HG03196 (cell line): ENCODE results near the gene FYB2.

ENCODE experiments used
- ATAC-seq: cut with Tn5 transposase; IDR thresholded peaks from one replicate; pipeline ENCODE4 v1.9.1; 2021; ENCODE audit not compliant: unreplicated experiment

Gene FYB2, protein sequence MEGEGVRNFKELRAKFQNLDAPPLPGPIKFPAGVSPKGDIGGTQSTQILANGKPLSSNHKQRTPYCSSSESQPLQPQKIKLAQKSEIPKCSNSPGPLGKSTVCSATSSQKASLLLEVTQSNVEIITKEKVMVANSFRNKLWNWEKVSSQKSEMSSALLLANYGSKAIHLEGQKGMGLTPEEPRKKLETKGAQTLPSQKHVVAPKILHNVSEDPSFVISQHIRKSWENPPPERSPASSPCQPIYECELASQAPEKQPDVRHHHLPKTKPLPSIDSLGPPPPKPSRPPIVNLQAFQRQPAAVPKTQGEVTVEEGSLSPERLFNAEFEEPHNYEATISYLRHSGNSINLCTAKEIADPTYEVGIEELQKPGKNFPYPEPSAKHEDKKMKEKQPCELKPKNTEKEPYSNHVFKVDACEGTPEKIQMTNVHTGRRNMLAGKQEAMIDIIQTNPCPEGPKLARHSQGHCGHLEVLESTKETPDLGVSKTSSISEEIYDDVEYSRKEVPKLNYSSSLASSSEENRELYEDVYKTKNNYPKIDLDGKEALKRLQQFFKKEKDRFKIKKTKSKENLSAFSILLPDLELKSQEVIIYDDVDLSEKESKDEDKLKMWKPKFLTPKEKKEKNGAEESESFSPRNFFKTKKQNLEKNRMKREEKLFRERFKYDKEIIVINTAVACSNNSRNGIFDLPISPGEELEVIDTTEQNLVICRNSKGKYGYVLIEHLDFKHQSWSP

DNA sequence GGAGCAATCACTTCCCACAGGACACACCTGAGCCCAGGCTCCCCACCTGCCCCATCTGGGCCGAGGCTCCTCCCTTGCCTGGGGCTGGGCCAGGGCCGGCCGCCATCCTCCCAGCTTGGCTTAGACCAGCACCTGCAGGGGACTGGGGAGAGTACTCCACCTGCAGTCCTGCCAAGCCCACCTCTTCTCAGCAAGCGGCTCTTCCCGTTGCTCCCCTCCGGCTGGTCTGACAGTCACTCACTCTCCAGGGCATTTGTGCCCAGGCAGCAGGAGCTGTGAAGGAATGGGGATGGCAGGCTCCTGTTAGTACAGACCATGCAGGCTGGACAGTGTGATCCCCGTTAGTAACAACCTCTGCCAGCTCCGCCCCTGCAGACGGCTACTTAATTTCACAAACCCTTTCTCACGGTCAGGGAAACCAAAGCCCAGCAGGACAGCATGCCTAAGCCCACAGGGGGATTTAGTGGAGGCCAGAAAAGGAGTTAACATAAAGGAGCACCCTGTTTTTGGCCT lies at the start of gene FYB2:
Gene FYB2, minus strand, starts transcription at position 18 of the 513 bp plus-strand sequence. CDS start 114 bp downstream, outside the sequence.
- no peak for ATAC-seq

DNA sequence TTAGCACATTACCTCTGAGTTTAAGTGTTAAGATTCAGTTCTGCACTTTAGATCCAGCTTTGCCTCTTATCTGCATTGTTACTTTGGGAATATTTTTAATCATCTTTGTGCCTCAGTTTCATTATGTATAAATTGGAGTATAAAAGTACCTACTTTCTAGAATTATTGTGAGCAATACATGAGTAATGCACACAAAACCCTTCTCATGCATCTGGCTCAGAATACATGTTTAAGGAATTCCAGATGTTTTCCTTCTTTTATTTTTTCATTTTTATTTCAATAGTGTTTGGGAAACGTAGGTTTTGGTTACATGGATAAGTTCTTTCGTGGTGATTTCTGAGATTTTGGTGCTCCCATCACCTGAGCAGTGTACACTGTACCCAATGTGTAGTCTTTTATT lies 49.6 kb upstream of the FYB2 start:
- no peak for ATAC-seq

- ATAC-seq: no peak
Observed at GRCh38 chr1:56867491-56867890, 48.3 kb upstream of the FYB2 start.

DNA sequence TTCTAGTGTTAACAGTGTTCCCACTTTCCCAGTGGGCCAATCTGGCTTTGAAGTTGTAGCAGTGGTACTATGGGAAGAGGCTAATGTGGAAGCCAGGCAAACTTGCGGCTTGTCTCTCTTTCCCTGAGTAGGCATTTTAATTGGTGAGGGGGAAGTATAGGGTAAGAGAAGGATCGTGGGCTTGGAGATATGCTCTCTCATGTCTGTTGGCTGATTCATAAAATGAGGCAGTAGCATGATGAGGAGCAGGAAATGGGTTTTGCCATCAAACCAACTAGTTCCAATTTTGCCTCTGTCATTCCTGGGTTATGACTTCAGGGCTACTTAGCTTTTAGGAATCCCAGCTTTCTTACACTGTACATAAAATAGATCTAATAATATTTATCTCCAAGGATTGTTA lies 47.5 kb upstream of the FYB2 start:
- ATAC-seq: no peak

- no peak for ATAC-seq
Observed at GRCh38 chr1:56864430-56864829, 45.2 kb upstream of the FYB2 start.

DNA sequence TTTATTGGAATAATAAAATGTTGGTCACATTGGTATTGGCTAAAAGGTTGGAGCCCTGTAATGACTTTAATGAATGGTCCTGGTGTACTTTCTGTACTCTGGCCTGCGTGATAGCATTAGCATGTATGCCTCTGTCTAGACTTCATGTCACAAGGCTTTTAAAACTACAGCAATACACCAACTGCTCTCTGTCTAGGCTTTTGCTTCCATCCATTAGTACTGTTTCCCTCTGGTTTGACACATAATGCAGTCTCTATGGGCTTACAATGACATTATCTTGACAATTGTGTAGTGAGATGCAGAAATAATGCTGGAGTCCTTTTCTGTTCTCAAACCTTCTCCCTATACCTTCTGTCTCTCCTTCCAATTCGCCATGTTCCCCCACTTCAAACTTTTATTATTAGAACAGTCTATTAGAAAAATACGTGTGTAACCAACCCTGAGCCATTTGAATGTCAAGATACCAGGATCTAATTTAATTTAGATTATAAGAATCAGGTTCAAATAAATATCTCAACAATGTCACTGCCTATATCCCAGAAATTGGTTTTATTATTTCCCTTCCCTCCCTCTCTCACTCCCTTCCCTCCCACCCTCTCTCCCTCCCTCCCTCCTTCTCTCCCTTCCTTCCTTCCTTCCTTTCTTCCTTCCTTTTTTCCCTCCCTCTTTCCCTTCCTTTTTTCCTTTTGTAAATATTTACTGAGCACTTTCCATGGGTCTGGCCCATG lies 44.2 kb upstream of the FYB2 start:
- no peak for ATAC-seq

GRCh38 chr1:56859287-56859686 lies 40.1 kb upstream of the FYB2 start:
- ATAC-seq: no peak

DNA sequence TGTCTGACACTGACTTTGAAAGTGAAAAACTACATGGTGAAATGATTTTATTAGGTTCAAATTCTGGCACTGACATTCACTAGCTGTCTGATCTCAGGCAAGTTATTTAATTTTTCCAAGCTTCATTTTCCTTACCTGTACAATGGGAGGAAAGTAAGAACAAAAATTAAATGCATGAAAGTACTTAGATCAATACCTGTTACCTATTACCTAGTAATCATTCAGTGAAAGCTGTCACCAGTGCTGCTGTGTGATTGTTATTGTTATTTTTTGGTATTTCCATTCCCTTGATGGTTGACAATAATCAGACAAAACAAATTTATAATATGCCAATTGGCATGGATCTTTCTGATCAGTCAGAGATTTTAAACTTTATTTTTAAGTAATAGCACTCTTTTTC lies 37.0 kb upstream of the FYB2 start:
- ATAC-seq: no peak

GRCh38 chr1:56855190-56855589 lies 36.0 kb upstream of the FYB2 start:
- no peak for ATAC-seq

GRCh38 chr1:56854521-56855099 lies 35.4 kb upstream of the FYB2 start, which contains the start of gene C8A:
C8A (plus strand) TSS chr1:56854797; CDS start chr1:56854902, 105 bp downstream.
- ATAC-seq: no peak

- ATAC-seq: no peak
Observed at GRCh38 chr1:56852476-56852875, 33.3 kb upstream of the FYB2 start.

DNA sequence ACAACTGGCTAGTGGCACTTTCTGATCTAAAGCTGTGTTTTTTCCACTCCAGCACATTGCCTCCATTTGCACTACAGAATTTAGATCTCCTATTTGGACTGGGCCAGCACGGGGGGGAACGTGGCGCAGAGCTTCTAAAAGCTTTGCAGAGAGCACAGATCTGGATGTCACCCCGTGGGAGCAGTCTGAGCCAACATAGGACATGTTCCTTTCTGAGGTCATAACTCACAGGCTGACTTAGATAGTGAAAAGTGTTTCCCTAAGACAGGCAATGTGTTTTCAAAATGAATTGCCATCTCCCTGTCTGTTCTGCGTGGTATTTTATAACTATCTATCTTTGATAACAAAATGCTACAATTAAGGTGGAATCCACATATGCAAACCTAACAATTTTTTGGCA lies 31.7 kb upstream of the FYB2 start:
- ATAC-seq: no peak

DNA sequence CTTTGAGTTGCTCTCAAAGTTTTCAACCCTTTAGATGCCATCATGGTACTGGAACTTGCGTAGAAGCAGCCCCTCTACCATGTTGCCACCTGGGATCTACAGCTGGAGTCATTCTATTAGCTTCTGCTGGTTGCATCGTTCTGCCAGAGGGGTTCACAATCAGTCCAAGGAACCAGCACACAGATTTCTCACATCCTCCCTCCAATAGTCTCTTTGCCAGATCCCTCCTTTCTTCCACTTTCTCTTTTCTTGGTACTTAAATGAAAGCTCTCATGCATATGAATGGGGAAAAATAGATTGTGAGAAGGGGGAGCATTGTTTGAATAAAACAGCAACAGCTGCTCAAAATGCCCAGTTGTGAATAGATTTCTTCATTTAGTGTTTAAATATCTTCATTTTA lies 31.2 kb upstream of the FYB2 start:
- ATAC-seq: no peak

- no peak for ATAC-seq
Observed at GRCh38 chr1:56849750-56850149, 30.5 kb upstream of the FYB2 start.

GRCh38 chr1:56845343-56845742 lies 26.1 kb upstream of the FYB2 start:
- no peak for ATAC-seq

DNA sequence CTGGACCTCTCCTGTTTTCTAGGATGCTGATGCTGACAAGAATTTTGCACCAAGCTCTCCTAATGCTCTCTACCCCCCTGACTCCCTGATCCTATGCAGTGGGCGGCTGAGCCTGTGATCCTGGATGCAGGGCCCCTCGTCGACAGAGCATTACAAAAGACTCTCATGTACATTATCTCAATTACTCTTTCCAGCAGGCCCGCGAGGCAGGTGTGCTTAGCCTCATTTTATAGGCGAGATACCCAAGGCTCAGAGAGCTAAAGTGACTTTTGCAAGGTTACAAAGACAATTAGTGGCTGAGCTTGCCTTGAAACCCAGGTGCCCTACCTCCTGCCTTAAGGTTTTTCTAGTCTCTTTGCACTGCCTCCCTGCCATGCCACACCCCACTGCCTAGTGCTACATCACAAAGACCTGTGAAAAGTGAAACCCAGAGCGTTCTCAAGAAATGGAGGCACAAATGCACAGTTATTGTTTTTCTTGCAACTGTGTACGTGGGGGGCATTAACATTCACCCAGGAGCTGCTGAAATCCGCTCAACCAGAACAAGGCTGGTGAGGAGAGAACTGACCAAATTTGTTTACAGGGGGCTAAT lies 25.4 kb upstream of the FYB2 start:
- no peak for ATAC-seq

GRCh38 chr1:56843544-56843943 lies 24.3 kb upstream of the FYB2 start:
- no peak for ATAC-seq

- no peak for ATAC-seq
Observed at GRCh38 chr1:56838759-56839158, 19.6 kb upstream of the FYB2 start.

DNA sequence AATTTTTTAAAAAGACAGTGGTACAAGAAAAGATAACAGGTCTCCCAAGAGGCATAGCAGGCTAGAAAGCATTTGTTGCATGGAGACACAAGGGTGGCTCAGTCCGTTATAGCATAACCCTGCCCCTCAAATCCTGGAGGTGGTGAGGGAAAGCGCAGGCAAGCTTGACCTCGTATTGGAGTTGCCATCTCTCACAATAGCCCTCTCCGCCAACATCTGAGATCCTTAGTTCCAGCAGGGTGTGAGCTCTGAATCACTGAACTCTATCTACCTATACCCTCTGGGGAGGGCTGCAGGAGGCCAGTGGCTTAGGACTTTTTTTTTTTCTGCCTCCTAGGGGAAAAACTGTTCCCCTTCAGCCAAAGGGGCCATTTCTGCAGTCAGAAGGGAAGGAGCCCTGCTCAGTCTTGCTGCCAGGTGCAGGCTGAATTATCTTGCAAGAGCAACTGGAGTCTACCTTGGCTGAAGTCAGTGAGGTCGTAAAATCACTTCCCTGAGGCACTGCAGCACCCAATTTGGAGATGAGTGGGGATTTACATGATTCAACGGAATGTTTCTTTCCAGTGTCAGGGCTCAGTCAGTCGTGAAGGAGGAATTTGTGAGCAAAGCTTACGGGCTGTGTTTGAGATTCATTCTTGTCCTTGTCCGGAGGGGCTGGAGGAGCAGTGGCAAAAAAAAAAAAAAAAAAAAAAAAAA lies 18.2 kb upstream of the FYB2 start:
- ATAC-seq: no peak

- no peak for ATAC-seq
Observed at GRCh38 chr1:56836359-56836758, 17.2 kb upstream of the FYB2 start.
